Panc1 (cell line): ENCODE measurements around the gene FAM76B. TPM values are rescaled to one million over a fixed set of nuclear protein-coding genes. Genes with fewer than 3 reads are reported as not detected.

Source experiments
- ATAC-seq: fragments of 200-7000 bp; cut with Tn5 transposase; 2 replicates; pipeline ENCODE4 v1.9.1; 2020; ENCODE audit warnings: mild to moderate bottlenecking, moderate library complexity
- BruUV-seq: library from RNA; stranded (reverse); fragments of 400-500 nt; replicated peaks from 2 replicates; lab custom pipeline; 2021; lab: Mats Ljungman, UMichigan
- CTCF ChIA-PET: fragments of 300-600 bp; sonication (Branson Sonifier 250); formaldehyde crosslinking; loops from one replicate; lab custom pipeline; 2022; ENCODE audit warnings: antibody characterized with exemption; lab: Charles Lee
- POLR2A ChIA-PET: fragments of 300-600 bp; sonication (Branson Sonifier 250); formaldehyde crosslinking; loops from one replicate; lab custom pipeline; 2022; ENCODE audit warnings: antibody characterized with exemption; lab: Charles Lee
- DNase-seq: peaks from one replicate; pipeline ENCODE4 v3.0.0-alpha.2; 2010; ENCODE audit warnings: low read depth, low spot score
- H3K27ac ChIP-seq: 2 replicates; pipeline ENCODE4 v1.5.1; 2011; ENCODE audit warnings: mild to moderate bottlenecking, low read length, inconsistent platforms
- H3K27me3 ChIP-seq: fragments of 200-500 bp; sonication (Bioruptor generic); 2 replicates; pipeline ENCODE4 v1.6.0; 2014; ENCODE audit warnings: low read length, inconsistent platforms; ENCODE audit not compliant: control insufficient read depth, insufficient read depth
- H3K36me3 ChIP-seq: fragments of 200-500 bp; sonication (Bioruptor generic); 2 replicates; pipeline ENCODE4 v1.5.1; 2014; ENCODE audit warnings: inconsistent platforms, mild to moderate bottlenecking, low read length, moderate library complexity; ENCODE audit not compliant: control insufficient read depth, insufficient read depth
- H3K4me1 ChIP-seq: 2 replicates; pipeline ENCODE4 v1.5.1; 2011; ENCODE audit warnings: inconsistent platforms, mild to moderate bottlenecking, low read length, moderate library complexity; ENCODE audit not compliant: control insufficient read depth, insufficient read depth
- H3K4me3 ChIP-seq, 2 experiments: 2 replicates each; pipeline ENCODE4 v1.5.1; 2011 to 2012; ENCODE audit warnings: low read depth in 2 of 2, low read length in 2 of 2, mild to moderate bottlenecking in 2 of 2, inconsistent platforms in 1 of 2, moderate library complexity in 1 of 2
- H3K9me3 ChIP-seq: fragments of 200-500 bp; sonication (Bioruptor generic); 2 replicates; pipeline ENCODE4 v1.5.1; 2014; ENCODE audit warnings: low read depth, mild to moderate bottlenecking, inconsistent platforms, low read length, moderate library complexity; ENCODE audit not compliant: control insufficient read depth, insufficient read depth
- POLR2AphosphoS5 ChIP-seq: IDR thresholded peaks from 2 replicates; pipeline ENCODE4 v1.6.1; 2012; ENCODE audit warnings: mild to moderate bottlenecking, low read depth, low read length, moderate library complexity
- SIN3A ChIP-seq: IDR thresholded peaks from 2 replicates; pipeline ENCODE4 v1.6.1; 2012; ENCODE audit warnings: low read depth, mild to moderate bottlenecking, low read length, moderate library complexity, borderline replicate concordance; ENCODE audit not compliant: insufficient read depth
- TCF7L2 ChIP-seq: IDR thresholded peaks from 2 replicates; pipeline ENCODE4 v1.6.1; 2011; ENCODE audit warnings: mild to moderate bottlenecking, low read depth, low read length, inconsistent platforms
- in situ Hi-C: cut with HindIII; loops from 2 replicates; pipeline ENCODE4 v1.10.0; 2016; ENCODE audit warnings: low sequenced_read_pairs, low pct_unique_long_range_greater_than_20kb
- intact Hi-C: fragments of 100-400 bp; cut with micrococcal nuclease; formaldehyde crosslinking; loops from one replicate; pipeline ENCODE4 v1.10.0; 2022; ENCODE audit not compliant: unreplicated experiment
- total RNA-seq: library from RNA; stranded (reverse); gene quantifications from one replicate; pipeline ENCODE4 v1.2.1, GENCODE V29; 2021; ENCODE audit not compliant: unreplicated experiment
- TF ChIP-seq, protein P1 (sequence below), 2 experiments: IDR thresholded peaks; 2 replicates each; pipeline ENCODE4 v1.6.1; 2011 to 2012; ENCODE audit warnings: low read depth in 2 of 2, control low read depth in 1 of 2, low read length in 1 of 2, mild to moderate bottlenecking in 1 of 2, moderate library complexity in 1 of 2; ENCODE audit not compliant: insufficient read depth in 1 of 2
- TF ChIP-seq, protein P2 (sequence below): fragments of 450-650 bp; IDR thresholded peaks from 2 replicates; pipeline ENCODE4 v1.5.1; 2017; ENCODE audit warnings: mild to moderate bottlenecking

FAM76B gene
- total RNA-seq, 1 experiment from 2014 or later = 31.2 TPM

DNA sequence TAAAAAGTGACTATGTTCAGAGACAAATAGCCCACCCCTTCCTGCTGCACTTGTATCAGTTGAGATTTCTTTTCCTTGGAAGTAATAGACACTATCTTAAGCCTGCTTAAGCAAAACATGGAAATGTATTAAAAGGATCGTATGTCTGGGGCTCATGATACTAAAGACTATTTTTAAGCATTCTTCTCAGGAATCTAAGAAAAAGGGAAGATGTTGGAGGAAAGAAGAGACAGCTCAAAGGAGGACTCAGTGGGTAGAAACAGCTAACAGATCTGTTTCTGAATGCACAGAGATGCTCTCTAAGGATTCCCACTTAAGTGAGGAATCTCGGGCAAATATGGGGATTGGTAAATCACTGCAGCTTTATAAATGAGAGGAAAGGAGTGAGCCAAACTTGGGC lies 62.5 kb downstream of the FAM76B start:
- no peak for TF ChIP-seq TCF7L2
- TF ChIP-seq, protein P1, sequence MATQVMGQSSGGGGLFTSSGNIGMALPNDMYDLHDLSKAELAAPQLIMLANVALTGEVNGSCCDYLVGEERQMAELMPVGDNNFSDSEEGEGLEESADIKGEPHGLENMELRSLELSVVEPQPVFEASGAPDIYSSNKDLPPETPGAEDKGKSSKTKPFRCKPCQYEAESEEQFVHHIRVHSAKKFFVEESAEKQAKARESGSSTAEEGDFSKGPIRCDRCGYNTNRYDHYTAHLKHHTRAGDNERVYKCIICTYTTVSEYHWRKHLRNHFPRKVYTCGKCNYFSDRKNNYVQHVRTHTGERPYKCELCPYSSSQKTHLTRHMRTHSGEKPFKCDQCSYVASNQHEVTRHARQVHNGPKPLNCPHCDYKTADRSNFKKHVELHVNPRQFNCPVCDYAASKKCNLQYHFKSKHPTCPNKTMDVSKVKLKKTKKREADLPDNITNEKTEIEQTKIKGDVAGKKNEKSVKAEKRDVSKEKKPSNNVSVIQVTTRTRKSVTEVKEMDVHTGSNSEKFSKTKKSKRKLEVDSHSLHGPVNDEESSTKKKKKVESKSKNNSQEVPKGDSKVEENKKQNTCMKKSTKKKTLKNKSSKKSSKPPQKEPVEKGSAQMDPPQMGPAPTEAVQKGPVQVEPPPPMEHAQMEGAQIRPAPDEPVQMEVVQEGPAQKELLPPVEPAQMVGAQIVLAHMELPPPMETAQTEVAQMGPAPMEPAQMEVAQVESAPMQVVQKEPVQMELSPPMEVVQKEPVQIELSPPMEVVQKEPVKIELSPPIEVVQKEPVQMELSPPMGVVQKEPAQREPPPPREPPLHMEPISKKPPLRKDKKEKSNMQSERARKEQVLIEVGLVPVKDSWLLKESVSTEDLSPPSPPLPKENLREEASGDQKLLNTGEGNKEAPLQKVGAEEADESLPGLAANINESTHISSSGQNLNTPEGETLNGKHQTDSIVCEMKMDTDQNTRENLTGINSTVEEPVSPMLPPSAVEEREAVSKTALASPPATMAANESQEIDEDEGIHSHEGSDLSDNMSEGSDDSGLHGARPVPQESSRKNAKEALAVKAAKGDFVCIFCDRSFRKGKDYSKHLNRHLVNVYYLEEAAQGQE (IDR thresholded peaks at IDR 0.05; ENCODE audit: insufficient read depth in 1 of 2, low read depth in 2 of 2, low read length in 1 of 2) = no peak
- TF ChIP-seq POLR2AphosphoS5 = no peak
- no peak for TF ChIP-seq SIN3A
- TF ChIP-seq, protein P2, sequence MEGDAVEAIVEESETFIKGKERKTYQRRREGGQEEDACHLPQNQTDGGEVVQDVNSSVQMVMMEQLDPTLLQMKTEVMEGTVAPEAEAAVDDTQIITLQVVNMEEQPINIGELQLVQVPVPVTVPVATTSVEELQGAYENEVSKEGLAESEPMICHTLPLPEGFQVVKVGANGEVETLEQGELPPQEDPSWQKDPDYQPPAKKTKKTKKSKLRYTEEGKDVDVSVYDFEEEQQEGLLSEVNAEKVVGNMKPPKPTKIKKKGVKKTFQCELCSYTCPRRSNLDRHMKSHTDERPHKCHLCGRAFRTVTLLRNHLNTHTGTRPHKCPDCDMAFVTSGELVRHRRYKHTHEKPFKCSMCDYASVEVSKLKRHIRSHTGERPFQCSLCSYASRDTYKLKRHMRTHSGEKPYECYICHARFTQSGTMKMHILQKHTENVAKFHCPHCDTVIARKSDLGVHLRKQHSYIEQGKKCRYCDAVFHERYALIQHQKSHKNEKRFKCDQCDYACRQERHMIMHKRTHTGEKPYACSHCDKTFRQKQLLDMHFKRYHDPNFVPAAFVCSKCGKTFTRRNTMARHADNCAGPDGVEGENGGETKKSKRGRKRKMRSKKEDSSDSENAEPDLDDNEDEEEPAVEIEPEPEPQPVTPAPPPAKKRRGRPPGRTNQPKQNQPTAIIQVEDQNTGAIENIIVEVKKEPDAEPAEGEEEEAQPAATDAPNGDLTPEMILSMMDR = no peak
- BruUV-seq = no TSS peak
- CTCF ChIA-PET = no interaction called here
- POLR2A ChIA-PET = no interaction called here
- ATAC-seq = no peak
- no peak for DNase-seq
- intact Hi-C loops (no loop called here), in situ Hi-C loops (no loop called here)
- no peaks in the 10 kb centered on the region for H3K4me1 ChIP-seq
- H3K27me3 ChIP-seq = peaks cover 13% of the 10 kb centered on the region; the same call in 1 of the 2 replicates
- H3K27ac ChIP-seq = no peak overlapping the region
- no peak overlapping the region for H3K4me3 ChIP-seq
- no peaks in the 10 kb centered on the region for H3K36me3 ChIP-seq
- no peaks in the 10 kb centered on the region for H3K9me3 ChIP-seq

DNA sequence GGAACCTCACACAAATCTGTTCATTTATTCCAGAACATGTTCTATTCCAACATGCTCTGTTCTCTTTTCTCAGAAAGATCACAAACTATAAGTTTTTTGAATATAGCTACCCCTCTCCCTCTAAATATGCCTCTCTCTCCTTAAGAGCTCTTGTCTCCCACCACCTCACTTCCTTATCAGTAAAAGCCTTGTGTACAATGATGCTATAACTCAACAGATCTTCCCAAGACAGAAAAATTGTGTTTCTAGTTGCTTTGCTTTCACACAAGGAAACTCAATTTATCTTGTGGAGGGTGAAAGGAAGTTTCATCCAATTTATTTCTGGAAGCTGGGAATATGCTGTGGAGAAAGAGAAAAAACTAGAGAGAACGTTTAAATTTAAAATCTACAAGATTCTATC lies 64.4 kb downstream of the FAM76B start:
- TF ChIP-seq, protein P2 = no peak
- TF ChIP-seq, protein P1 (IDR thresholded peaks at IDR 0.05; ENCODE audit: insufficient read depth in 1 of 2, low read depth in 2 of 2, low read length in 1 of 2) = no peak
- TF ChIP-seq SIN3A (no peak), TCF7L2 (no peak), POLR2AphosphoS5 (no peak)
- peaks cover 15% of the 10 kb centered on the region for H3K27me3 ChIP-seq
- no TSS peak for BruUV-seq

More for the DNA sequence above, 64.4 kb downstream of the FAM76B start:
- H3K27ac ChIP-seq = no peak overlapping the region
- H3K36me3 ChIP-seq = no peaks in the 10 kb centered on the region
- H3K9me3 ChIP-seq = no peaks in the 10 kb centered on the region
- ATAC-seq (no peak), DNase-seq (no peak)
- in situ Hi-C loops (no loop called here), intact Hi-C loops (no loop called here)
- H3K4me1 ChIP-seq = no peaks in the 10 kb centered on the region
- ChIA-PET POLR2A (no interaction called here), CTCF (no interaction called here)
- no peak overlapping the region for H3K4me3 ChIP-seq
